ENCODE data around the gene SLFN12L. TPM values are rescaled to one million over a fixed set of nuclear protein-coding genes. Genes with fewer than 3 reads are reported as not detected.
A peak's percentile ranks its signal among the peaks of the same experiment; 100 is the strongest.
"Not testable (repeated sequence)": the region's sequence is repeated elsewhere in the genome, so short reads cannot be mapped to it uniquely, and the experiment has no call there.

The SLFN12L gene
- total and polyA plus RNA-seq, 7 experiments from 2014 or later, result 12.0 to 111 (median 43.6) TPM

GRCh38 chr17:35521654-35522256 is 15.7 kb downstream of the SLFN12L start:
- peak overlapping the region; percentile 51 to 82 (median 80) for H3K4me3 Mint-ChIP-seq
- not testable (repeated sequence) for H3K9me3 ChIP-seq (ENCODE audit: control insufficient read depth in 2 of 3, low read length in 3 of 3); H3K27me3 Mint-ChIP-seq; H3K27me3 ChIP-seq (ENCODE audit: control insufficient read depth in 2 of 2, insufficient read depth in 2 of 2, low read length in 2 of 2); H3K36me3 ChIP-seq (ENCODE audit: control insufficient read depth in 2 of 3, insufficient read depth in 3 of 3, low read length in 3 of 3)
- H3K4me3 ChIP-seq (ENCODE audit: low read length), result peak overlapping the region; percentile 30
- ChIA-PET POLR2A (interaction anchor here (0.6 to 9.5 kb wide), 18 partner anchors 9 to 357 kb away, joined by 3 to 59 read pairs (median 4); partner anchors contain the start of genes SLFN11, SLFN12L and SLFN5), CTCF (interaction anchor here (0.6 to 3.2 kb wide), 5 partner anchors 10 to 424 kb away, joined by 3 to 12 read pairs (median 7); partner anchors contain the start of gene SLFN12L)
- DNase-seq (peak in 3 of 9 donors; percentile 26 to 38 (median 27)), ATAC-seq (peak; percentile 96)
- peaks cover 9 to 73% (median 67%) of the 10 kb centered on the region in 5 donors for H3K36me3 Mint-ChIP-seq
- peaks cover 0 to 12% (median 3%) of the 10 kb centered on the region in 11 donors for H3K9me3 Mint-ChIP-seq
- H3K27ac Mint-ChIP-seq, result peak overlapping the region in 7 of 9 donors; percentile 78 to 94 (median 89)
- intact Hi-C loops (cut with micrococcal nuclease), result loop anchor here (1.0 to 2.0 kb wide), 2 partner anchors 9 to 15 kb away; partner anchors contain the start of gene SLFN12L (in 1 of the 2)
- H3K27ac ChIP-seq (ENCODE audit: low read depth, low read length), result peak overlapping the region; percentile 20
- H3K4me1 Mint-ChIP-seq, result peaks cover 73 to 100% (median 97%) of the 10 kb centered on the region in 7 donors
- peaks cover 43 to 81% of the 10 kb centered on the region in 2 donors for H3K4me1 ChIP-seq (ENCODE audit: control insufficient read depth in 2 of 2, insufficient read depth in 2 of 2, low read length in 2 of 2)

- peaks cover 41 to 80% of the 10 kb centered on the region in 2 donors for H3K4me1 ChIP-seq (ENCODE audit: control insufficient read depth in 2 of 2, insufficient read depth in 2 of 2, low read length in 2 of 2)
- peak overlapping the region; percentile 3 for H3K27ac ChIP-seq (ENCODE audit: low read depth, low read length)
- Mint-ChIP-seq H3K4me3 (peak overlapping the region in 9 of 10 donors; percentile 45 to 82 (median 79)), H3K36me3 (peaks cover 9 to 72% (median 64%) of the 10 kb centered on the region in 5 donors), H3K9me3 (peaks cover 0 to 12% (median 3%) of the 10 kb centered on the region in 11 donors), H3K27me3 (peaks cover 0 to 4% (median 0%) of the 10 kb centered on the region in 5 donors), H3K27ac (peak overlapping the region in 5 of 9 donors; percentile 32 to 90 (median 76)), H3K4me1 (peaks cover 67 to 100% (median 97%) of the 10 kb centered on the region in 7 donors)
- ATAC-seq (peak; percentile 48), DNase-seq (no peak)
- H3K27me3 ChIP-seq (ENCODE audit: control insufficient read depth in 2 of 2, insufficient read depth in 2 of 2, low read length in 2 of 2), result no peaks in the 10 kb centered on the region
- intact Hi-C loops (cut with micrococcal nuclease), result loop anchor here (1.0 to 2.0 kb wide), 2 partner anchors 9 to 16 kb away; partner anchors contain the start of gene SLFN12L (in 1 of the 2)
- ChIA-PET POLR2A (interaction anchor here (0.8 to 9.5 kb wide), 15 partner anchors 10 to 356 kb away, joined by 3 to 59 read pairs (median 4); partner anchors contain the start of genes SLFN11 and SLFN12L), CTCF (interaction anchor here (1.2 to 1.7 kb wide), 3 partner anchors 11 to 208 kb away, joined by 5 to 9 read pairs (median 7); partner anchors contain the start of gene SLFN12L)
- peaks cover 0 to 7% (median 0%) of the 10 kb centered on the region in 3 experiments for H3K36me3 ChIP-seq (ENCODE audit: control insufficient read depth in 2 of 3, insufficient read depth in 3 of 3, low read length in 3 of 3)
- peak overlapping the region; percentile 30 for H3K4me3 ChIP-seq (ENCODE audit: low read length)
- no peaks in the 10 kb centered on the region for H3K9me3 ChIP-seq (ENCODE audit: control insufficient read depth in 2 of 3, low read length in 3 of 3)
These were observed 16.3 kb downstream of the SLFN12L start for GRCh38 chr17:35521150-35521549.

- H3K27ac Mint-ChIP-seq, result peak overlapping the region in 4 of 9 donors; percentile 21 to 80 (median 74)
- peaks cover 60 to 98% (median 93%) of the 10 kb centered on the region in 7 donors for H3K4me1 Mint-ChIP-seq
- DNase-seq (no peak), ATAC-seq (no peak)
- peaks cover 41 to 82% of the 10 kb centered on the region in 2 donors for H3K4me1 ChIP-seq (ENCODE audit: control insufficient read depth in 2 of 2, insufficient read depth in 2 of 2, low read length in 2 of 2)
- peak overlapping the region; percentile 25 for H3K4me3 ChIP-seq (ENCODE audit: low read length)
- ChIA-PET CTCF (interaction anchor here (0.8 kb wide), 1 partner anchor 10 kb away, joined by 3 read pairs; no protein-coding TSS in a partner anchor), POLR2A (interaction anchor here (0.7 to 9.5 kb wide), 6 partner anchors 11 to 207 kb away, joined by 3 to 59 read pairs (median 4); no protein-coding TSS in a partner anchor)
- H3K9me3 Mint-ChIP-seq, result peaks cover 0 to 4% (median 0%) of the 10 kb centered on the region in 11 donors
- intact Hi-C loops (cut with micrococcal nuclease), result loop anchor here in 1 of 2 donors (2.0 kb wide), 1 partner anchor 17 kb away; the partner anchor contains the start of gene SLFN12L
- H3K36me3 ChIP-seq (ENCODE audit: control insufficient read depth in 2 of 3, insufficient read depth in 3 of 3, low read length in 3 of 3), result peaks cover 0 to 10% (median 3%) of the 10 kb centered on the region in 3 experiments
- H3K9me3 ChIP-seq (ENCODE audit: control insufficient read depth in 2 of 3, low read length in 3 of 3), result no peaks in the 10 kb centered on the region
- peaks cover 0 to 4% (median 0%) of the 10 kb centered on the region in 5 donors for H3K27me3 Mint-ChIP-seq
- H3K27ac ChIP-seq (ENCODE audit: low read depth, low read length), result no peak overlapping the region
- H3K27me3 ChIP-seq (ENCODE audit: control insufficient read depth in 2 of 2, insufficient read depth in 2 of 2, low read length in 2 of 2), result no peaks in the 10 kb centered on the region
- H3K36me3 Mint-ChIP-seq, result peaks cover 8 to 68% (median 54%) of the 10 kb centered on the region in 5 donors
- peak overlapping the region in 9 of 10 donors; percentile 6 to 82 (median 57) for H3K4me3 Mint-ChIP-seq
These were observed 17.5 kb downstream of the SLFN12L start for GRCh38 chr17:35519906-35520442.

- intact Hi-C loops (cut with micrococcal nuclease), result no loop called here
- Mint-ChIP-seq H3K4me1 (peaks cover 59 to 98% (median 93%) of the 10 kb centered on the region in 7 donors), H3K9me3 (no peaks in the 10 kb centered on the region), H3K36me3 (peaks cover 7 to 68% (median 53%) of the 10 kb centered on the region in 5 donors), H3K27me3 (peaks cover 0 to 4% (median 0%) of the 10 kb centered on the region in 5 donors), H3K4me3 (peak overlapping the region in 9 of 10 donors; percentile 6 to 82 (median 57)), H3K27ac (peak overlapping the region in 5 of 9 donors; percentile 49 to 80 (median 74))
- Histone ChIP-seq H3K4me3 (ENCODE audit: low read length) (peak overlapping the region; percentile 25), H3K36me3 (ENCODE audit: control insufficient read depth in 2 of 3, insufficient read depth in 3 of 3, low read length in 3 of 3) (peaks cover 0 to 15% (median 8%) of the 10 kb centered on the region in 3 experiments), H3K9me3 (ENCODE audit: control insufficient read depth in 2 of 3, low read length in 3 of 3) (no peaks in the 10 kb centered on the region), H3K27me3 (ENCODE audit: control insufficient read depth in 2 of 2, insufficient read depth in 2 of 2, low read length in 2 of 2) (no peaks in the 10 kb centered on the region), H3K4me1 (ENCODE audit: control insufficient read depth in 2 of 2, insufficient read depth in 2 of 2, low read length in 2 of 2) (peaks cover 41 to 86% of the 10 kb centered on the region in 2 donors), H3K27ac (ENCODE audit: low read depth, low read length) (no peak overlapping the region)
- POLR2A ChIA-PET, result interaction anchor here (0.7 to 9.5 kb wide), 7 partner anchors 8 to 281 kb away, joined by 3 to 59 read pairs (median 3); no protein-coding TSS in a partner anchor
- CTCF ChIA-PET, result interaction anchor here (0.8 kb wide), 1 partner anchor 10 kb away, joined by 3 read pairs; no protein-coding TSS in a partner anchor
- ATAC-seq (no peak), DNase-seq (no peak)
These were observed 18.0 kb downstream of the SLFN12L start for GRCh38 chr17:35519439-35519838.

GRCh38 chr17:35518431-35518830 is 19.0 kb downstream of the SLFN12L start:
- DNase-seq; CTCF ChIA-PET; H3K9me3 ChIP-seq (ENCODE audit: control insufficient read depth in 2 of 3, low read length in 3 of 3); intact Hi-C loops (cut with micrococcal nuclease); H3K4me3 ChIP-seq (ENCODE audit: low read length); H3K9me3 Mint-ChIP-seq; H3K27ac ChIP-seq (ENCODE audit: low read depth, low read length); H3K27me3 Mint-ChIP-seq; H3K27me3 ChIP-seq (ENCODE audit: control insufficient read depth in 2 of 2, insufficient read depth in 2 of 2, low read length in 2 of 2); ATAC-seq: not testable (repeated sequence)
- H3K4me3 Mint-ChIP-seq, result peak overlapping the region in 9 of 10 donors; percentile 1 to 82 (median 57)
- peaks cover 58 to 98% (median 93%) of the 10 kb centered on the region in 7 donors for H3K4me1 Mint-ChIP-seq
- H3K27ac Mint-ChIP-seq, result peak overlapping the region in 3 of 9 donors; percentile 20 to 92 (median 75)
- Histone ChIP-seq H3K4me1 (ENCODE audit: control insufficient read depth in 2 of 2, insufficient read depth in 2 of 2, low read length in 2 of 2) (peaks cover 35 to 82% of the 10 kb centered on the region in 2 donors), H3K36me3 (ENCODE audit: control insufficient read depth in 2 of 3, insufficient read depth in 3 of 3, low read length in 3 of 3) (peaks cover 0 to 21% (median 17%) of the 10 kb centered on the region in 3 experiments)
- POLR2A ChIA-PET, result interaction anchor here (1.3 kb wide), 1 partner anchor 280 kb away, joined by 4 read pairs; no protein-coding TSS in a partner anchor
- H3K36me3 Mint-ChIP-seq, result peaks cover 11 to 69% (median 56%) of the 10 kb centered on the region in 5 donors

GRCh38 chr17:35515027-35515426 is 22.5 kb downstream of the SLFN12L start:
- Mint-ChIP-seq H3K4me3 (peak overlapping the region in 1 of 10 donors; percentile 16), H3K9me3 (no peaks in the 10 kb centered on the region), H3K36me3 (peaks cover 22 to 72% (median 64%) of the 10 kb centered on the region in 5 donors), H3K27ac (peak overlapping the region in 3 of 9 donors; percentile 20 to 92 (median 28)), H3K4me1 (peaks cover 48 to 83% (median 80%) of the 10 kb centered on the region in 7 donors), H3K27me3 (peaks cover 0 to 4% (median 0%) of the 10 kb centered on the region in 5 donors)
- H3K27ac ChIP-seq (ENCODE audit: low read depth, low read length), result no peak overlapping the region
- ChIA-PET CTCF (interaction anchor here (0.9 kb wide), 1 partner anchor 26 kb away, joined by 3 read pairs; no protein-coding TSS in a partner anchor), POLR2A (interaction anchor here (0.7 kb wide), 1 partner anchor 331 kb away, joined by 3 read pairs; no protein-coding TSS in a partner anchor)
- intact Hi-C loops (cut with micrococcal nuclease), result no loop called here
- H3K36me3 ChIP-seq (ENCODE audit: control insufficient read depth in 2 of 3, insufficient read depth in 3 of 3, low read length in 3 of 3), result peaks cover 0 to 23% (median 22%) of the 10 kb centered on the region in 3 experiments
- H3K4me3 ChIP-seq (ENCODE audit: low read length), result no peak overlapping the region
- H3K27me3 ChIP-seq (ENCODE audit: control insufficient read depth in 2 of 2, insufficient read depth in 2 of 2, low read length in 2 of 2), result no peaks in the 10 kb centered on the region
- DNase-seq, result no peak
- H3K4me1 ChIP-seq (ENCODE audit: control insufficient read depth in 2 of 2, insufficient read depth in 2 of 2, low read length in 2 of 2), result peaks cover 12 to 56% of the 10 kb centered on the region in 2 donors
- ATAC-seq, result no peak
- H3K9me3 ChIP-seq (ENCODE audit: control insufficient read depth in 2 of 3, low read length in 3 of 3), result no peaks in the 10 kb centered on the region

All from naive thymus-derived CD4-positive, alpha-beta T cell (primary cell).